ENCODE data around the gene TREML1.

The TREML1 gene

GRCh38 chr6:41161851-41162552 lies 7.9 kb upstream of the TREML1 start:
- Histone ChIP-seq H3K4me1 (ENCODE audit: control insufficient read depth, insufficient read depth, low read length) (peaks cover 3% of the 10 kb centered on the region; the same call in 1 of the 2 replicates), H3K27me3 (ENCODE audit: control insufficient read depth, insufficient read depth, low read length) (no peaks in the 10 kb centered on the region), H3K27ac (ENCODE audit: low read depth, low read length) (no peak overlapping the region), H3K9me3 (ENCODE audit: control insufficient read depth, insufficient read depth, low read depth, low read length) (no peaks in the 10 kb centered on the region), H3K9ac (ENCODE audit: low read length) (no peak overlapping the region), H3K4me3 (ENCODE audit: low read depth, low read length) (no peak overlapping the region), H3K36me3 (ENCODE audit: control insufficient read depth, insufficient read depth, low read length) (no peaks in the 10 kb centered on the region)

DNA sequence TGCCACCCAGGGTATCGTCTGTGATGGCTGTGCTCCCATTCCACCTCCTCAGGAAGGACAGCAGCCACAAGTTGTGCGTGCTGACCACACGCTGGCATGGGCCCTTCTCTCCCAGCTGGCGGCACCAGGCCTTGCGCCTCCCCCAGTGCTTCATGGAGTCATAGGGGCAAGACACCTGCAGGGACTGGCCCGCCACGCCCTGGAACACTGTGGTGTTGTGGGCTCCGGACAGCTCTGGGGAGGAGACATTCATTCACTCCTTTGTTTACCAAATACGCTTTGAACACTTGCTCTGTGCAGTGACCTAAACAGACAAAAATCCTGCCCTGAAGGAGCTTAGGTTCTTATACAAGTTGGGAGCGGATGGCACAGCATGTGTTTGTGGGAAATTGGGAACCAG lies 7.2 kb upstream of the TREML1 start:
- no peaks in the 10 kb centered on the region for H3K27me3 ChIP-seq (ENCODE audit: control insufficient read depth, insufficient read depth, low read length)
- H3K27ac ChIP-seq (ENCODE audit: low read depth, low read length) = no peak overlapping the region
- H3K9me3 ChIP-seq (ENCODE audit: control insufficient read depth, insufficient read depth, low read depth, low read length) = no peaks in the 10 kb centered on the region
- H3K36me3 ChIP-seq (ENCODE audit: control insufficient read depth, insufficient read depth, low read length) = no peaks in the 10 kb centered on the region
- H3K9ac ChIP-seq (ENCODE audit: low read length) = no peak overlapping the region
- H3K4me1 ChIP-seq (ENCODE audit: control insufficient read depth, insufficient read depth, low read length) = peaks cover 3% of the 10 kb centered on the region; the same call in 1 of the 2 replicates
- H3K4me3 ChIP-seq (ENCODE audit: low read depth, low read length) = no peak overlapping the region

DNA sequence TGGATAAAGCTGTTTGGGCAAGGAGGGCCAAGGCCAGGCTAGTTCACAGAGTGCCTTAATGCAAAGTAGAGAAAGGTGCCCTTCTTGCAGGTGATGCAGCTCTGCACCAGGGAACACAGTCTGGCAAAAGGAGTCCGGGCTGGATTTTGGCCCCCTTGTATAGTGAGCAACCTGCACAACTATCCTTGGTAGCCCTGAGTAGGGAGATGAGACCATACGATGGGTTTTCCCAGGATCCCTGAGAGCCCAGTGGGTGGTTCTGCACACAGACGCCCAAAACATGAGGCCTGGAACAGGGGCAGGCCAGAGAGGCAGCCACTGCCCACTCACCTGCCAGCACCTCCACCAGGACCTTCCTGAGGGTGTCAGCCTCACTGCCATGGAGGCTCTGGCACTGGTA lies 6.8 kb upstream of the TREML1 start:
- Histone ChIP-seq H3K4me1 (ENCODE audit: control insufficient read depth, insufficient read depth, low read length) (peaks cover 3% of the 10 kb centered on the region; the same call in 1 of the 2 replicates), H3K9ac (ENCODE audit: low read length) (no peak overlapping the region), H3K9me3 (ENCODE audit: control insufficient read depth, insufficient read depth, low read depth, low read length) (no peaks in the 10 kb centered on the region), H3K36me3 (ENCODE audit: control insufficient read depth, insufficient read depth, low read length) (no peaks in the 10 kb centered on the region), H3K4me3 (ENCODE audit: low read depth, low read length) (no peak overlapping the region), H3K27me3 (ENCODE audit: control insufficient read depth, insufficient read depth, low read length) (no peaks in the 10 kb centered on the region), H3K27ac (ENCODE audit: low read depth, low read length) (no peak overlapping the region)

DNA sequence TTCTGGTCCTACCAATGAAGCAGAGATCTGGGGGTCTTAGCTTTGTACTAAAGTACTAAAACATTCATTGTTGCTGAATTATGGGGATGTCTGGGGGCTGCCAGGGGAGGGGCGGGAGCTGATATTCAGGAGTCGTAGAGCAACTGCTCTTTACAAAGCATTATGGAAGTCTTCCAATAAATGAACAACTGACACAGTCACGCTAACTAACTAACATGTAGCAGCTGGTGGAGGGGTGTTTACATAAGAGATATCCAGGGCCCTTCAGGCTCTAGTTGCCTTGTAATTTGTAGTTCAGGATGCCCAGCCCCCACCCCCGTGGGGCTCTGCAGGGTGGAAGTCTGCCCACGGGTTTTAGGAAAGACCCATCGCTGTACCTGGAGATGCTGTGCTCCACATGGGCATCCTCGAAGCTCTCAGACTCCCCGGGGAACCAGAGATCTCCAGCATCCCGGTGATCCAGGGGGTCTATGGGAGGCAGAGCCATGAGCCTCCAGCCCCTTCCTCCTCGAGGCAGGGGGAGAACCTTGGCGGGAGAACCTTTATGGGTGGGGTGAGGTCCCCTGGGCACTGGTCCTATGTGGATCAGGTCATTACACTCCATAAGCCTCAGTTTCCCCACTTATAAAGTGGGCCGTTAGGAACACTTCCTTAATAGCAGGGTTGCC lies 5.4 kb upstream of the TREML1 start:
- Histone ChIP-seq H3K4me3 (ENCODE audit: low read depth, low read length) (no peak overlapping the region), H3K27me3 (ENCODE audit: control insufficient read depth, insufficient read depth, low read length) (no peaks in the 10 kb centered on the region), H3K4me1 (ENCODE audit: control insufficient read depth, insufficient read depth, low read length) (peaks cover 3% of the 10 kb centered on the region; the same call in 1 of the 2 replicates), H3K36me3 (ENCODE audit: control insufficient read depth, insufficient read depth, low read length) (no peaks in the 10 kb centered on the region), H3K9me3 (ENCODE audit: control insufficient read depth, insufficient read depth, low read depth, low read length) (no peaks in the 10 kb centered on the region), H3K27ac (ENCODE audit: low read depth, low read length) (no peak overlapping the region), H3K9ac (ENCODE audit: low read length) (no peak overlapping the region)

- Histone ChIP-seq H3K4me3 (ENCODE audit: low read depth, low read length) (no peak overlapping the region), H3K36me3 (ENCODE audit: control insufficient read depth, insufficient read depth, low read length) (no peaks in the 10 kb centered on the region), H3K9me3 (ENCODE audit: control insufficient read depth, insufficient read depth, low read depth, low read length) (no peaks in the 10 kb centered on the region), H3K27me3 (ENCODE audit: control insufficient read depth, insufficient read depth, low read length) (no peaks in the 10 kb centered on the region), H3K9ac (ENCODE audit: low read length) (no peak overlapping the region), H3K4me1 (ENCODE audit: control insufficient read depth, insufficient read depth, low read length) (peaks cover 16% of the 10 kb centered on the region), H3K27ac (ENCODE audit: low read depth, low read length) (no peak overlapping the region)
Observed at GRCh38 chr6:41157323-41157722, 3.2 kb upstream of the TREML1 start.

GRCh38 chr6:41156771-41157170 lies 2.6 kb upstream of the TREML1 start:
- Histone ChIP-seq H3K27me3 (ENCODE audit: control insufficient read depth, insufficient read depth, low read length) (no peaks in the 10 kb centered on the region), H3K27ac (ENCODE audit: low read depth, low read length) (no peak overlapping the region), H3K9me3 (ENCODE audit: control insufficient read depth, insufficient read depth, low read depth, low read length) (no peaks in the 10 kb centered on the region), H3K4me3 (ENCODE audit: low read depth, low read length) (no peak overlapping the region), H3K9ac (ENCODE audit: low read length) (no peak overlapping the region), H3K4me1 (ENCODE audit: control insufficient read depth, insufficient read depth, low read length) (peaks cover 16% of the 10 kb centered on the region), H3K36me3 (ENCODE audit: control insufficient read depth, insufficient read depth, low read length) (no peaks in the 10 kb centered on the region)

- H3K36me3 ChIP-seq (ENCODE audit: control insufficient read depth, insufficient read depth, low read length) = no peaks in the 10 kb centered on the region
- no peaks in the 10 kb centered on the region for H3K9me3 ChIP-seq (ENCODE audit: control insufficient read depth, insufficient read depth, low read depth, low read length)
- H3K27me3 ChIP-seq (ENCODE audit: control insufficient read depth, insufficient read depth, low read length) = no peaks in the 10 kb centered on the region
- peaks cover 14% of the 10 kb centered on the region for H3K4me1 ChIP-seq (ENCODE audit: control insufficient read depth, insufficient read depth, low read length)
- no peak overlapping the region for H3K4me3 ChIP-seq (ENCODE audit: low read depth, low read length)
- H3K9ac ChIP-seq (ENCODE audit: low read length) = no peak overlapping the region
- no peak overlapping the region for H3K27ac ChIP-seq (ENCODE audit: low read depth, low read length)
Observed at GRCh38 chr6:41156001-41156400, 1.9 kb upstream of the TREML1 start.

DNA sequence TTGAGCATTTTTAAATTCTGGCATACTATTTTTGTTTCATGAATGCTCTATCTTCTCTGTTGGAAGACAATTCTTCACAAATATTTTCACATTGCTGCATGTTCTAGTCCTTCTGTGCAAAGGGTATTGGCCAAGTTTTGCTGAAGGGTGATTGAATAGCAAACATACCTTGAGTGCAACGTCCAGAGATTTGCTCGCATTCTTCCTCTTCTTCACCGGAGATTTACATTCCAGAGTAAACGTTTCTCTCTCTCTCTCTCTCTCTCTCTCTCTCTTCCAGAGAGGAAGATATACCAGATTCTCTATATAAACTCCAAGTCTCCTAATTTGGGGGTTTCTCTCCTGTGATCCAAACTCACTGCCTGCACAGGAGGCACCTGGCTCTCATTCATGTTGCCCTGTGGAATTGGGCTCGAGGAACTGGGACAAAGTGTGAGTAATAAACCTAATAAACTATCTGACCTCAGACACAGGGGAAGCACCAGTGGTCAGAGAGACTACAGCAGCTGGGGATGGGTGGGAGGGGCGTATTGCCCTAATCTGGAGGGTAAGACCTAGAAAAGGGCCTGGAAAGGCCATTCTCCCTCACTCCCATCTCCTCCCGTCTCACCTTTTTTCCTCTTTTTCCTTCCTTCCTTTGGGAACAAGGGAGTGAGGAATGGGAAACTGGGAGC lies 1.1 kb upstream of the TREML1 start:
- no peak overlapping the region for H3K9ac ChIP-seq (ENCODE audit: low read length)
- no peaks in the 10 kb centered on the region for H3K9me3 ChIP-seq (ENCODE audit: control insufficient read depth, insufficient read depth, low read depth, low read length)
- peaks cover 14% of the 10 kb centered on the region for H3K4me1 ChIP-seq (ENCODE audit: control insufficient read depth, insufficient read depth, low read length)
- no peak overlapping the region for H3K4me3 ChIP-seq (ENCODE audit: low read depth, low read length)
- H3K36me3 ChIP-seq (ENCODE audit: control insufficient read depth, insufficient read depth, low read length) = no peaks in the 10 kb centered on the region
- no peaks in the 10 kb centered on the region for H3K27me3 ChIP-seq (ENCODE audit: control insufficient read depth, insufficient read depth, low read length)
- H3K27ac ChIP-seq (ENCODE audit: low read depth, low read length) = no peak overlapping the region

DNA sequence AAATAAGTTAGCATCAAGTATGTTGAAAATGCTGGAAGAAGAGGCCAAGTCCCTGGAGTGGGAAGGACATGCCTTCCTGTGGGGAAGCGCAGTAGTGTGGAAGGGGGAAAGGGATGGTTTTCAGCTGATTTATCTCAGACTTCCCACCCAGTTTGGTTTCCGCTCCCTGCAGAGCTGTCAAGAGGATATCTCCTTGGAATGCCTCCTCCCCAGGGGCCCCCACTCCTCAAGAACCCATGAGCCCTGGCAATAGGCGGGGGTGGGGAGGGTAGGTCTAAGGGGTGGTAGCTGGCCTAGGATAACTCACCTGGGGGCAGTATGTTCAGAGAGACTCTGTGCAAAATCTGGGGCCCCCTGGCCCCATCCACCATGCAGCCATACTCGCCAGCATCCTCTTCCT lies 696 bp downstream of the TREML1 start:
- Histone ChIP-seq H3K27me3 (ENCODE audit: control insufficient read depth, insufficient read depth, low read length) (no peaks in the 10 kb centered on the region), H3K36me3 (ENCODE audit: control insufficient read depth, insufficient read depth, low read length) (no peaks in the 10 kb centered on the region), H3K4me1 (ENCODE audit: control insufficient read depth, insufficient read depth, low read length) (peaks cover 14% of the 10 kb centered on the region), H3K9me3 (ENCODE audit: control insufficient read depth, insufficient read depth, low read depth, low read length) (no peaks in the 10 kb centered on the region), H3K4me3 (ENCODE audit: low read depth, low read length) (no peak overlapping the region), H3K27ac (ENCODE audit: low read depth, low read length) (no peak overlapping the region), H3K9ac (ENCODE audit: low read length) (no peak overlapping the region)

GRCh38 chr6:41150671-41151070 lies 3.5 kb downstream of the TREML1 start:
- Histone ChIP-seq H3K9me3 (ENCODE audit: control insufficient read depth, insufficient read depth, low read depth, low read length) (no peaks in the 10 kb centered on the region), H3K4me1 (ENCODE audit: control insufficient read depth, insufficient read depth, low read length) (peaks cover 14% of the 10 kb centered on the region), H3K4me3 (ENCODE audit: low read depth, low read length) (no peak overlapping the region), H3K9ac (ENCODE audit: low read length) (no peak overlapping the region), H3K27ac (ENCODE audit: low read depth, low read length) (no peak overlapping the region), H3K36me3 (ENCODE audit: control insufficient read depth, insufficient read depth, low read length) (no peaks in the 10 kb centered on the region), H3K27me3 (ENCODE audit: control insufficient read depth, insufficient read depth, low read length) (no peaks in the 10 kb centered on the region)

GRCh38 chr6:41147917-41148316 lies 6.2 kb downstream of the TREML1 start:
- Histone ChIP-seq H3K9ac (ENCODE audit: low read length) (no peak overlapping the region), H3K4me1 (ENCODE audit: control insufficient read depth, insufficient read depth, low read length) (no peaks in the 10 kb centered on the region), H3K36me3 (ENCODE audit: control insufficient read depth, insufficient read depth, low read length) (no peaks in the 10 kb centered on the region), H3K9me3 (ENCODE audit: control insufficient read depth, insufficient read depth, low read depth, low read length) (no peaks in the 10 kb centered on the region), H3K27ac (ENCODE audit: low read depth, low read length) (no peak overlapping the region), H3K27me3 (ENCODE audit: control insufficient read depth, insufficient read depth, low read length) (no peaks in the 10 kb centered on the region), H3K4me3 (ENCODE audit: low read depth, low read length) (no peak overlapping the region)
